HG02623 (cell line): ENCODE data around the gene MBOAT1.
A peak's percentile ranks its signal among the peaks of the same experiment; 100 is the strongest.
"Not testable (repeated sequence)": the region's sequence is repeated elsewhere in the genome, so short reads cannot be mapped to it uniquely, and the experiment has no call there.

Experiments
- ATAC-seq: cut with Tn5 transposase; IDR thresholded peaks from one replicate; pipeline ENCODE4 v1.9.1; 2021; ENCODE audit warnings: moderate library complexity; ENCODE audit not compliant: unreplicated experiment

MBOAT1 gene

GRCh38 chr6:20203561-20204511 lies 8.4 kb downstream of the MBOAT1 start:
- no peak for ATAC-seq

GRCh38 chr6:20202699-20203302 lies 9.5 kb downstream of the MBOAT1 start:
- no peak for ATAC-seq

DNA sequence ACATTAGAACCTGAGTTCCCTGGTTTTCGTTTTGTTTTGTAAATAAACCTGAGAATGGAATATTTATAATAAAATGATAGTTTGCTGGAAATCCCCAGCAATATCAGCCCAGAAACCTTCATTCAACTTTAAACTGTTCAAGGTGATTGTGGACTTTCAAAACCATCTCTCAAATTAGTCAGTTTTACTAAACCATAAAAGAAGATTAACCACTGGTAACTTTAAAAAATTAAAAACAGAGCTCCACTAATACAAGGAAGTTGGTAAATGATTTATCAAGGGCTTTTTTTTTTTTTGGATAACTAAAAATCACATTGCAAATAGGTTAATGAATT lies 10.0 kb downstream of the MBOAT1 start:
- no peak for ATAC-seq

DNA sequence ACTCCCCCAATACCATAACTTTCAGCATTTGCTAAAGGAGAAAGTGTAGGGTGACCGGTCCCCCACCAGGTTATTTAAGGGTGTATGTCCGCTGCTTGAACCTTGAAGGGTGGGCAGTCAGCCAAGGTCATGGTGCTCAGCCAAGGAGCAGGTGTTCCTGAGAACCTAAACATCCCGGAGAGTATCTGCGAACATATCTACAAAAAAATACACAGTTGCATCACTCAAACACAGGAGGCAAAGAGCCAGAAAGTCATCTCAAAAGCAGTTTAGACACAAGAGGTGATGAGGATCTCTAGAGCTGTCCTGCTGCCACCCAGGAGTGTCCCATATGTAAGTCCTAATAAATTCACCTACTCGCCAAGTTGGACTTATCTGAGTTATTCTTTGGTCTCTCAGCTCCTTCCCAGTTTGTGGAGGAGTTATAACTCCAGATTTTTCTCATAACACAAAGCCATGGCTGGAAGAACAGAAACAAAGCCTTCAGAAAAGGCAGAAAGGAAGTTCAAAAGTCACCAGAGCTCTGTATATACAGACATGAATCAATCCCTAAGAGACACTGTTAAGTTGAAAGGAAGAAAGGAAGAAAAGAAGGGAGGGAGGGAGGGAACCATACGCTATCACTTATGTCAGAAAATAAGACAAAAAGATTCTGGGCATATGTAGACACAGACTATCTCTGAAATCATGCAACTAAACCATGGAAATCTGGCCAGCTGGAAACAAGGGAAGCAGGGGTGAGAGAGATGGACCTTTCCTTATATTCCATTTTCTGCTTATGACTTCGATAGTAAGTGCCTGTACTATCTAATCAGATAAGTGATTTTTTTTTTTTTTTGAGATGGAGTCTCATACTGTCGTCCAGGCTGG lies 11.3 kb downstream of the MBOAT1 start:
- ATAC-seq: no peak

- no peak for ATAC-seq
Measured at GRCh38 chr6:20198775-20199174, 13.5 kb downstream of the MBOAT1 start.

DNA sequence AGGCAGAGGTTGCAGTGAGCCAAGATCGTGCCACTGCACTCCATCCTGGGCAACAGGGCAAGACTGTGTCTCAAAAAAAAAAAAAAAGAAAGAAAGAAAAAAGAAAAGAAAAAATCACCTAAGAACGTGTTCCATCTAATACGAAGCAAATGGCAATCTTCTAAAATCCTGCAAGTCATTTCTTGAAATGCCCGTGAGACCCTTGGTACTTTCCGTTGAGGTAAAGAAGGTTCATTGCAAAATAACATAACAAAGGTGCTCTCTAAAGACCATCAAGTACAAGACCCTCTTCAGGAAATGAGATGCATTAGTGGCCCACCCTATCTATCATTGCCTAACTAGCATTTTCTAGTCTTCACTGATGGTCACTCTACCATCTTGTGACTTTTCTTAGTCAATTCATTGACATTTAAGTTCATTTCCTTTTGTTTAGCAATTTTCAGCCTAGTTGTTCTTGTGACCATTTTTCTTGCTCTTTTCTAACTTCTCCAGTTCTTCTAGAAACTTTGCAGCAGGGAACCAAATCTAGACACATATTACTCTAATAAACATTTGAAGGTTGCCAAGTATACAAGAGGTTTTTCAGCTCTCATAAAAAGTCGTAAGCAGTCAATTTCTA lies 14.0 kb downstream of the MBOAT1 start:
- ATAC-seq: no peak

- no peak for ATAC-seq
Measured at GRCh38 chr6:20197251-20197650, 15.0 kb downstream of the MBOAT1 start.

GRCh38 chr6:20192625-20193024 lies 19.6 kb downstream of the MBOAT1 start:
- no peak for ATAC-seq

- no peak for ATAC-seq
Measured at GRCh38 chr6:20191992-20192391, 20.3 kb downstream of the MBOAT1 start.

DNA sequence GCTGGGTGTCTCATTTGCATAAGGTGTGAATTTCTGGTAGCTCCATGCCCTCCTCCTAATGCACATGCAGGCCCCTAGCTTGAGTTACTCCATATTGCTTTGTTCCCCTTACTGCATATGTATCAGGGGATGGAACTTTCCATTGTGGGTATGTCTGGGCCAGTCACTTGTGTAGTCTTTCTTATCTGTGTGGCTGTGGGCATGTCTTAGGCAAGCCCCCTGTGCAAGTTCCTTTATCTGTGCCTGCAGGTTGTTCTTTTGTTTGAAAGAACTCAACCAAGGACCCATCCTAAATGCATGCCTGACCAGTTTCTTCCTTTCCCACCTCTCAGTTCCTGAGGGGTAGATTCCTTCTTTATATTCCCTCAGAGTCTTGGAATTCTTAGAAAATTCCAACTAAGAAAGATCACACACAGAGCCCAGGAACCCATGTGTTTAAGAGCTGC lies 23.6 kb downstream of the MBOAT1 start:
- no peak for ATAC-seq

DNA sequence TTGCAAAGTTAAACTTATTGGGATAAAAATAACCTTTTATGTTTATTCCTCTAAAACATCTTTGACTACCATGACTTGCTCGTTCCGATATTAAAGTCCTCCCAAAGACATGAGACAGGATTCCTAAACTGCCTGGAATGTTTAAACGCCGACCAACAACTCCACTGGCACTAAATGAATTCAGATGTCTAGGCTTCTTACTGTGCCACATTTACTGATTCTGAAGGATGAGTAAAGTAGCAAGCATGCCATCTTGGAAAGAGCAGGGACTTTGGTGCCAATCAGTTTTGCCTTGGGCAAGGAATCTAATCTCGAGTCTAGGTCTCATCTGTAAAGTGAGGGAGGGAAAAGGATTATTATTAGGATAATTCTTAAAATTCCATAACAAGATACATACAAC lies 25.3 kb downstream of the MBOAT1 start:
- ATAC-seq: no peak

DNA sequence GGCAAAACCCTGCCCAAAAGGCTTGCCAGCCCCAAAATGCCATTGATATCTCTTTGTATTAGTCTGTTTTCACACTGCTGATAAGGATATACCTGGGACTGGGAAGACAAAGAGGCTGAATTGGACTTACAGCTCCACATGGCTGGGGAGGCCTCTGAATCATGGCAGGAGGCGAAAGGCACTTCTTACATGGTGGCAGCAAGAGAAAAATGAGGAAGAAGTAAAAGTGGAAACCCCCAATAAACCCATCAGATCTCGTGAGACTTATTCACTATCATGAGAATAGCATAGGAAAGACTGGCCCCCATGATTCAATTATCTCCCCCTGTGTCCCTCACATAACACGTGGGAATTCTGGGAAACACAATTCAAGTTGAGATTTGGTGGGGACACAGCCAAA lies 28.6 kb downstream of the MBOAT1 start:
- no peak for ATAC-seq

- ATAC-seq: no peak
Measured at GRCh38 chr6:20182926-20183521, 29.2 kb downstream of the MBOAT1 start.

DNA sequence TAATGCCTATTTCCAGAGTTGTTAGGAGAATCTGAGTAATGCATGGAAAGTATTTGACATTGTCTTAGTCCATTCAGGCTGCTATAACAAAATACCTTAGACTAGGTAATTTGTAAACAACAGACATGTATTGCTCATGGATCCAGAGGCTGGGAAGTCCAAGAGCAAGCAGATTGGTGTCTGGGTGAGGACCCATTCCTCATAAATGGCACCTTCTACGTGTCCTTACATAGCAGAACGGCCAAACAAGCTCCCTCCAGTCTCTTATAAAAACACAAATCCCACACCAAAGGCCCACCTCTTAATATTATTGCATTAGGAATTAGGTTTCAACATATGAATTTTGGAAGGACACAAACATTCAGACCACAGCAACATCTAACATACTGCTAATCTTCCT lies 30.2 kb downstream of the MBOAT1 start:
- ATAC-seq: no peak

- peak; percentile 73 for ATAC-seq
Measured at GRCh38 chr6:20180935-20181334, 31.3 kb downstream of the MBOAT1 start.

DNA sequence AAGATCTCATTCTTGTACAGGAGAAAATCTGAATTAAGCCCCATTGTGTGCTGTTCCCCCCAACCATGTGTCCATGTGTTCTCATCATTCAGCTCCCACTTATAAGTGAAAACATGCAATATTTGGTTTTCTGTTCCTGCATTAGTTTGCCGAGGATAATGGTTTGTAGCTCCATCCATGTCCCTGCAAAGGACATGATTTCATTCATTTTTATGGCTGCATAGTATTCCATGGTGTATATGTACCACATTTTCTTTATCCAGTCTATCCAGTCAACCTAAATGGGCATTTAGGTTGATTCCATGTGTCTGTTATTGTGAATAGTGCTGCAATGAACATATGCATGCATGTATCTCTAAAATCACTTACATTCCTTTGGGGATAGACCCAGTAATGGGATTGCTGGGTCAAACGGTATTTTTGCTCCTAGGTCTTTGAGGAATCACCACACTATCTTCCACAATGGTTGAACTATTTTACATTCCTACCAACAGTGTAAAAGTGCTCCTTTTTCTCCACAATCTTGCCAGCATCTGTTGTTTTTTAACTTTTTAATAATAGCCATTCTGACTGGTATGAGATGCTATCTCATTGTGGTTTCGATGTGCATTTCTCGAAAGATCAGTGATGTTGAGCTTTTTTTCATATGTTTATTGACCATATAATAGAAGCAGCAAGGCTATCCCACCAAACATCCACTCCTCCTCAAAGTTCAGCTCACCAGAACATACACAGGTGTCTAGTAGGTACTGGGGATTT lies 32.8 kb downstream of the MBOAT1 start:
- not testable (repeated sequence) for ATAC-seq

GRCh38 chr6:20178327-20178726 lies 33.9 kb downstream of the MBOAT1 start:
- no peak for ATAC-seq

GRCh38 chr6:20175810-20176410 lies 36.4 kb downstream of the MBOAT1 start:
- no peak for ATAC-seq
